Measurements from ENCODE around the gene PGLYRP4.

The PGLYRP4 gene

DNA sequence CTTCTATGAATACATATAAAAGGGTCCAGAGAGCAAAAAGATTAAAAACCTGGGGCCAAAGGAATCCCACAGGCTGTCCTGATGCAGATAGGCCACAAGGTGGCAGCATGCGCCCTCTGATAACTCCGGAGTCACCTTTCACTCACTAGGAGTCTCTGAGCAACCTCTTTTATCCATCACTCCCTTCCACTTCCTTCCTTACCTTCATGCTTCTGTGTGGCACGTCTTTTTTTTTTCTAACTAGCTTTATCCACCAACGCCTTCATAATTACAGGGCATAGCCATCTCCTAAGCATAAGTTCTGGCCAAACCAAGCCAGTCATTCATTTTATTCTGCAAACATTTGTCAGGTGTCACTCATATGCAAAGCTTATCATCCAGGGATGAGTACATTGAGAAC lies 3.9 kb upstream of the PGLYRP4 start:
- no peak overlapping the region for H3K27ac ChIP-seq (ENCODE audit: low read length)
- H3K36me3 ChIP-seq (replicated peaks; ENCODE audit: insufficient read depth, low read length), result no peaks in the 10 kb centered on the region
- H3K4me3 ChIP-seq (ENCODE audit: low read length), result no peak overlapping the region
- no peak overlapping the region for H2AFZ ChIP-seq (ENCODE audit: low read length)
- H3K79me2 ChIP-seq (ENCODE audit: low read length), result no peaks in the 10 kb centered on the region
- H3K27me3 ChIP-seq (replicated peaks; ENCODE audit: insufficient read depth, low read length), result peaks cover 8% of the 10 kb centered on the region; the same call in 1 of the 2 replicates
- 0 out of 2 replicates have a peak, but pooled peaks cover 3% of the 10 kb centered on the region for H3K4me1 ChIP-seq (ENCODE audit: low read length)
- no peak overlapping the region for H3K4me2 ChIP-seq (ENCODE audit: low read depth, low read length)
- TF ChIP-seq EZH2phosphoT487 (IDR thresholded peaks at IDR 0.05; ENCODE audit: low read length), result no peak
- TF ChIP-seq, protein P1, sequence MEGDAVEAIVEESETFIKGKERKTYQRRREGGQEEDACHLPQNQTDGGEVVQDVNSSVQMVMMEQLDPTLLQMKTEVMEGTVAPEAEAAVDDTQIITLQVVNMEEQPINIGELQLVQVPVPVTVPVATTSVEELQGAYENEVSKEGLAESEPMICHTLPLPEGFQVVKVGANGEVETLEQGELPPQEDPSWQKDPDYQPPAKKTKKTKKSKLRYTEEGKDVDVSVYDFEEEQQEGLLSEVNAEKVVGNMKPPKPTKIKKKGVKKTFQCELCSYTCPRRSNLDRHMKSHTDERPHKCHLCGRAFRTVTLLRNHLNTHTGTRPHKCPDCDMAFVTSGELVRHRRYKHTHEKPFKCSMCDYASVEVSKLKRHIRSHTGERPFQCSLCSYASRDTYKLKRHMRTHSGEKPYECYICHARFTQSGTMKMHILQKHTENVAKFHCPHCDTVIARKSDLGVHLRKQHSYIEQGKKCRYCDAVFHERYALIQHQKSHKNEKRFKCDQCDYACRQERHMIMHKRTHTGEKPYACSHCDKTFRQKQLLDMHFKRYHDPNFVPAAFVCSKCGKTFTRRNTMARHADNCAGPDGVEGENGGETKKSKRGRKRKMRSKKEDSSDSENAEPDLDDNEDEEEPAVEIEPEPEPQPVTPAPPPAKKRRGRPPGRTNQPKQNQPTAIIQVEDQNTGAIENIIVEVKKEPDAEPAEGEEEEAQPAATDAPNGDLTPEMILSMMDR (IDR thresholded peaks at IDR 0.05; ENCODE audit: low read length), result peak; percentile 96
- peak; percentile 77 for DNase-seq
- H3K9me2 ChIP-seq (replicated peaks; ENCODE audit: insufficient read depth, low read length), result no peaks in the 10 kb centered on the region
- no peak overlapping the region for H3K9ac ChIP-seq (ENCODE audit: low read length)
- H3K9me3 ChIP-seq (replicated peaks; ENCODE audit: insufficient read depth, low read length), result no peaks in the 10 kb centered on the region
- no peaks in the 10 kb centered on the region for H3F3A ChIP-seq (ENCODE audit: insufficient read depth, low read length)
- H4K20me1 ChIP-seq (ENCODE audit: insufficient read depth, low read length), result no peaks in the 10 kb centered on the region

DNA sequence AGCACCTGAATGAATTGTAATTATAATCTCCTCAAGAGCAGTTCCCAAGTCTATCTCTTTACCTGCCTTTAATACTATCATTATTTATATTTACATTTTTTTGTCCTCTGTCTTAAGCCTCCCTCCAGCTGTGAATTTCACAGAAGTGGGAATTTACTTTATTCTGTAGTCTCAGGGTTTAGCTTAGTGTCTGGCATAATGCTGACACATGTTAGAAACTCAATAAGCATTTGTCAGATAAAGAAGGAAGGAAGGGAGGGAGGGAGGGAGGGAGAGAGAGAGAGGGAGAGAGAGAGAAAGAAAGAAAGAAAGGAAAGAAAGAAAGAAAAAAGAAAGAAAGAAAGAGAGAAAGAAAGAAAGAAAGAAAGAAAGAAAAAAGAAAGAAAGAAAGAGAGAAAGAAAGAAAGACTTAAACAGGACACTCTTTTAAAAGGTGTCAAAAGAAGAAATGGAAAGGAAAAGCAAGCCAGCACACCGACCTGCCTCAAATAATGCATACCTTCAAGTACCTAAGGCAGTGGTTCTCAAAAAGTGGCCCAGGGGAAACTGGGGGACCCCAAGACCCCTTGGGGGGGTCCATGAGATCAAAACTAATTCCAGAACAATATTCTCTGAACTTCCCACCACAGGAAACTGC lies 1.8 kb upstream of the PGLYRP4 start:
- Histone ChIP-seq H3K9ac (ENCODE audit: low read length) (no peak overlapping the region), H3K4me1 (ENCODE audit: low read length) (peaks cover 7% of the 10 kb centered on the region; the same call in 1 of the 2 replicates), H3K27ac (ENCODE audit: low read length) (no peak overlapping the region), H4K20me1 (ENCODE audit: insufficient read depth, low read length) (no peaks in the 10 kb centered on the region), H3K9me3 (replicated peaks; ENCODE audit: insufficient read depth, low read length) (no peaks in the 10 kb centered on the region), H3F3A (ENCODE audit: insufficient read depth, low read length) (no peaks in the 10 kb centered on the region), H3K4me2 (ENCODE audit: low read depth, low read length) (no peak overlapping the region), H3K9me2 (replicated peaks; ENCODE audit: insufficient read depth, low read length) (no peaks in the 10 kb centered on the region), H3K79me2 (ENCODE audit: low read length) (no peaks in the 10 kb centered on the region), H3K36me3 (replicated peaks; ENCODE audit: insufficient read depth, low read length) (no peaks in the 10 kb centered on the region), H3K27me3 (replicated peaks; ENCODE audit: insufficient read depth, low read length) (peaks cover 8% of the 10 kb centered on the region; the same call in 1 of the 2 replicates), H2AFZ (ENCODE audit: low read length) (no peak overlapping the region), H3K4me3 (ENCODE audit: low read length) (no peak overlapping the region)
- DNase-seq, result no peak
- TF ChIP-seq EZH2 (optimal IDR thresholded peaks at IDR 0.05; ENCODE audit: low read depth, low read length) (no peak), EZH2phosphoT487 (IDR thresholded peaks at IDR 0.05; ENCODE audit: low read length) (no peak)
- TF ChIP-seq, protein P1 (IDR thresholded peaks at IDR 0.05; ENCODE audit: low read length), result no peak

DNA sequence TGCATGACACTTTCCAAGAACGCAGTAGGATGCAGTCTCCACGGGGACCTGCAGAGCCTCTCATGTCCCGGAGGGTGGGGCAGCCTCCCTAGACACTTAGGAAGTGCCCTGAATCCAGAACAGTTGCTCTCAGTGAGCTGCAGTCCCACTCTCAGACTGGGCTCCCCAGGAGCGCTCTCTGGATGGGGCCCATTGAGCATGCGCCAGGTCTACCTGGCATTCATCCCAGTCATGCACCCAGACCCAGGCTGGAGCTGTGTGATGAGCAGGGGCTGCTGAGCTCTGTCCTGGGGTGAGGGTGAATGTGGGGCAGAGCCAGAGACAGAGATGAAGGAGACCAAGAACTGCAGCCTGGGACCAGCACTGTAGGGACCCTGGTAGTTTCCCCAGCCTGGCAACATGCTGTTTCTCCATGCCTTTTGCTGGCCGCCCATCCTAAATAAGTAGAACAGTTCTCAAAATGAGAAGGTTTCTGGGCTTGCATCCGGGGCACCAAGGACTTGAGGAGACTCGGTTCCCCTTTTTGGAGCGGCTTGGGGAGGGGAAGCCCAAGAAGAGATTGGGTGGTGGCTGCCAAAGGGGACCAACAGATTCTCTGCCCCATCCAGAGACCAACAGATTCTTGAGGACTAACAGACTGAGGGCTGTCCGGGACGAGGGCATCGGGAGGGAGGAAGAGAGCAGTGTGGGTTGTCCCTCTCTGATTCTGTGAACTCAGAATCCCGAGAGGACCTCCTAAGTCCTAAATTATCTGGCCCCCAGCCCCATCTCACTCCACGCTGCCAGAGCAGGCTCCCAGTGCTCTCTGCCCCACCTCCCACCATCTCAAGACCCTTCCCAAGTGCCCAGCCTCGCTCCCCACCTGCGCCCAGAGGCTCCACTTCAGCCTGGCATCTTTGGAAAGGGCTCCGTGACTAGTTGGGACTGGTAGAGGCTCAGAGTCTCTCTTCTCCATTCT lies 1.0 kb upstream of the PGLYRP4 start:
- Histone ChIP-seq H3K4me3 (ENCODE audit: low read length) (no peak overlapping the region), H3K9me2 (replicated peaks; ENCODE audit: insufficient read depth, low read length) (no peaks in the 10 kb centered on the region), H3K27ac (ENCODE audit: low read length) (no peak overlapping the region), H3K4me2 (ENCODE audit: low read depth, low read length) (no peak overlapping the region), H4K20me1 (ENCODE audit: insufficient read depth, low read length) (no peaks in the 10 kb centered on the region), H3K4me1 (ENCODE audit: low read length) (peaks cover 14% of the 10 kb centered on the region), H3K9me3 (replicated peaks; ENCODE audit: insufficient read depth, low read length) (no peaks in the 10 kb centered on the region), H3K36me3 (replicated peaks; ENCODE audit: insufficient read depth, low read length) (no peaks in the 10 kb centered on the region), H3K9ac (ENCODE audit: low read length) (no peak overlapping the region), H2AFZ (ENCODE audit: low read length) (no peak overlapping the region), H3K27me3 (replicated peaks; ENCODE audit: insufficient read depth, low read length) (peaks cover 8% of the 10 kb centered on the region; the same call in 1 of the 2 replicates), H3F3A (ENCODE audit: insufficient read depth, low read length) (no peaks in the 10 kb centered on the region), H3K79me2 (ENCODE audit: low read length) (no peaks in the 10 kb centered on the region)
- DNase-seq, result no peak
- TF ChIP-seq, protein P1 (IDR thresholded peaks at IDR 0.05; ENCODE audit: low read length), result no peak
- TF ChIP-seq EZH2phosphoT487 (IDR thresholded peaks at IDR 0.05; ENCODE audit: low read length) (no peak), EZH2 (optimal IDR thresholded peaks at IDR 0.05; ENCODE audit: low read depth, low read length) (no peak)
